IPS-11a (cell line): Measurements from ENCODE around the gene LAS1L.
"Not testable (repeated sequence)": the region's sequence is repeated elsewhere in the genome, so short reads cannot be mapped to it uniquely, and the experiment has no call there.

Experiments
- H3K4me3 ChIP-seq: one replicate; pipeline ENCODE4 v1.5.1; 2013; ENCODE audit warnings: low read depth, low read length, control low read depth

Gene LAS1L

GRCh38 chrX:65518980-65519379 is 15.6 kb downstream of the LAS1L start:
- not testable (repeated sequence) for H3K4me3 ChIP-seq

DNA sequence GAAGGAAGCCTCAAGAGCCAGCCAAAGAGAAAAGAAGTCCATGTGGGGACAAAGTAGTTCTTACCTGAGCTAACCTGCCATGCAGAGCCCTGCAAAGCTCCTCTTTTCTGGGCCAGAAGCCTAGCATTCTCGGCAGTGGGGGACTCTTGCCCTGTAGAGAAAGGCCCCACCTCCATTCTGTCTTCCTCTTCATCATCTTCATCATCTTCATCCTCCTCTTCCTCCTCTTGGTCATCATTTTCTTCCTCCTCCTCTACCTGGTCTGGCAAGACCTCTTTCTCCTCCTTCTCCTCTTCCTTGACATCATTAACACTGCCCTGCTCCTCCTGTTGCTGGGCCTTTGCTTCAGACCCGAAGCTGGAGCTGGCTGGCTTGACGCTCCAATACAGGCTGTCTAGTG is 16.7 kb downstream of the LAS1L start:
- no peak overlapping the region for H3K4me3 ChIP-seq

- no peak overlapping the region for H3K4me3 ChIP-seq
These were observed 17.8 kb downstream of the LAS1L start for GRCh38 chrX:65516756-65517155.

DNA sequence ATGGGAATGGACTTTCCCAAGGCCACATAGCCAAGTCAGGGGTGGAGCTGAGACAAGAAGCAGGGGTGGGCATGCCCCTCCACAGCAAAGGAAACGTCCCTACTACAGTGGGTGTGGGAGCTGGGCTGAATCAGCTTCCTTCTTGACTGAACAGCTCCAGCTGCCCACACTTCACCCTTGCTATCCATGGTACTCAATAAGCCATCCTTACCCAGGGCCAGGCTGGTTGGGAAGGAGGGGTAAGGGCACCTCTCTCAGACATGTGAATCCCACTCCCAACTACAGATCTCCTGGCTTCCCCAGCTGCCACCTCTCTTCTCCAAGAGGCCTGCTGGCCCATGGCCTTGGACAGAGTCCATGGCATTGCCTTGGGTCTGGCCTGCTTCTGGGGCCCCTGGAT is 21.0 kb downstream of the LAS1L start:
- no peak overlapping the region for H3K4me3 ChIP-seq

GRCh38 chrX:65509400-65509799 is 25.2 kb downstream of the LAS1L start:
- H3K4me3 ChIP-seq, result no peak overlapping the region

DNA sequence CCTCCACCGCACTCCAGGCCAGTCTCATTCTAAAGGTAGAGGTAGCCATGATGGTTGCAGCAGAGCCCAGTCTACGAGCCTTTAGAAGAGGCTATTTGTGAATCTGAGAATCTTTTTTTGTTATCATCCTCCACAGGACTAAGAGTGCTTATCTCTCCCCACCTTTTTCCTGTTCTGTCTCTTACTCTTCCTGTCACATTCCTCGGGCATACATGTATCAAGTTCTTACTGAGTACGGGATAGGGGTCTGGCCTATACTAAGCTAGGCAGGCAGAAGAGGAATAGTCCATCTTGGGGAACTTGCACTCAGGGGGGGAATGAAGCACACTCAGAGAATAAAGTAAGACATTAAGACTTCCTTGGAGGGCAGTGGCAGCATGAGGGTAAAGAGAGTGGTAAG is 25.7 kb downstream of the LAS1L start:
- H3K4me3 ChIP-seq, result no peak overlapping the region

GRCh38 chrX:65502618-65503017 is 32.0 kb downstream of the LAS1L start:
- H3K4me3 ChIP-seq, result no peak overlapping the region

GRCh38 chrX:65493431-65493830 is 41.2 kb downstream of the LAS1L start:
- H3K4me3 ChIP-seq, result no peak overlapping the region

- H3K4me3 ChIP-seq, result no peak overlapping the region
These were observed 43.0 kb downstream of the LAS1L start for GRCh38 chrX:65491620-65492019.

- no peak overlapping the region for H3K4me3 ChIP-seq
These were observed 46.1 kb downstream of the LAS1L start for GRCh38 chrX:65488495-65488894.

GRCh38 chrX:65480960-65481359 is 53.6 kb downstream of the LAS1L start:
- no peak overlapping the region for H3K4me3 ChIP-seq

GRCh38 chrX:65479102-65479501 is 55.5 kb downstream of the LAS1L start:
- H3K4me3 ChIP-seq, result not testable (repeated sequence)

DNA sequence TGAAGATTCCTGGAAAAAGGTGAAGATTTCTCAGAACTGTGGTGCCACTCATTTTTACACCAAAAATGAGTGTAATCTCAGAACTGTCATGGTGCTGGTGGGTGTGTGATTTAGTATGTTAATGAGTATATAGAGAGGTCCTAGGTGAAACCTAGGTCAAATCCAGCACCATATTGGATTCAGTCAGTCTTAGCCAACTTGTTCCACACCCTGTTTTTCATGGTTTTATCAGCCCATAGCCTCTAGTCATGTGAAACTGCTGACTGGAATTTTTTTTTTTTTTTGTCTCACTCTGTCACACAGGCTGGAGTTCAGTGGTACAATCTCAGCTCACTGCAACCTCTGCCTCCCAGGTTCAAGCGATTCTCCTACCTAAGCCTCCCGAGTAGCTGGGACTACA is 58.0 kb downstream of the LAS1L start:
- H3K4me3 ChIP-seq, result no peak overlapping the region

DNA sequence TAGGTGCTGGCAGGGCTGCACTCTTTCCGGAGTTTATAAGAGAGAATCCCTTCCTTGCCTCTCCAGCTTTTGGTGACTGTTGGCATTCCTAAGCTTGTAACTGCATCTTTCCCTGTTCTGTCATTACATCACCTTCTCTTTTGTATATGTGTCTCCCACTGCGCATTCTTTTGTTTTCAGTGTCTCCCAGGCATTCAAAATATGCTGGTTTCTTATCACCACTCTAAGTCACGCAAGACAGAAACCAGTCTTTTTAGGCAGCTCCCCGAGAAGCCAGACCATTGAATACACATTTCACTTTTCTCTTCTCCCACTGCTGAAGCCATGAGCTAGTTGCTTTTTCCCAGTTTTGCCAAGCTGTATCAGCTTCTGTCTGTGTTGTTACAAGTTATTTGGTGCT is 71.0 kb downstream of the LAS1L start:
- H3K4me3 ChIP-seq, result no peak overlapping the region
